ENCODE results near the gene GRID1. TPM values are rescaled to one million over a fixed set of nuclear protein-coding genes. Genes with fewer than 3 reads are reported as not detected.

The GRID1 gene
- total RNA-seq, 1 donor from 2014 or later = 0.75 TPM

DNA sequence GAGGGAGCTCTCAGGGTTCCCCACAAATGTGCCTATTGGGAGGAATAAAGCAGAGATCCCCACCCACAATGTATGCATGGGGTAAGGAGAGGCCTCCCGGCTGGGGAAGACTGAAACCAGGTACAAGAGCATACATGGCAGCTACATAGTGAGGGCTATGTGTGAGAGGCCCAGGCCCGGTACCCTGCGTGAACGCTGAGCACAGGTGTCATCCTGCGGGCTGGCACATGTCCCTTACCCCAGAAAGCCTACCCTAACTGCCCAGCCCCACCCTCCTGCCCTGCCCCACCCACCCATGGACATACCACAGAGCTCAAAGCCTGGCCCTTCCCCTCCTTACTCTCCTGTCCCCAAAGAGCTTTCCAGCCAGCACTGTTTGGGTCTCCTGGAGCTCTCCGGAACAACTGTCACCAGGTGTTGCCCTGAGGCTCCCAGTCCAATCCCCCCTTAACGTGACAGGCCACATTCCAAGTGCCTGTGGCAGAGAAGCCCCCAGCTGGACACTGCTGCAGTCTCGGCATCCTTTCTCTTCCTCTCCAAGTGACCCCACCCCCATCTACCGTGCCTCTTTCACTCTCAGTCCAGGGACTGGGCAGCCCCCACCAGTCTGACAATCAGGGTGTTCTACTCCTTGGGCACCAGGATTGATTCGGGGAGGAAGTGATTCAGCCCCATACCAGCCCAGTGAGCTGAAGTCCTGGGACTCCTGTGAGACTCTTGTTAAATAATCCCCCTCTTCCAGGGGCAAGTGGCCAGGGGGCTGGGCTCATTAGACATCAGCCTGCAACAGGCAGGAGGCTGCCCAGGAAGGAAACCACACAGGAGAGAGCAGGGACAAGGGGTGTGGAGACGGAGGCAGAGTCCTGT lies 19.6 kb downstream of the GRID1 start:
- H3K4me3 Mint-ChIP-seq (ENCODE audit: unreplicated experiment) = no peak overlapping the region
- no peaks in the 10 kb centered on the region for H3K9me3 ChIP-seq (ENCODE audit: insufficient read depth, low read depth, low read length)
- FAIRE-seq = no peak
- H3K27ac ChIP-seq (ENCODE audit: low read depth, low read length) = no peak overlapping the region
- H3K79me2 ChIP-seq (ENCODE audit: insufficient read depth, low read length) = no peaks in the 10 kb centered on the region
- H4K20me1 ChIP-seq (ENCODE audit: insufficient read depth, low read length) = no peaks in the 10 kb centered on the region
- H3K36me3 Mint-ChIP-seq (ENCODE audit: low read depth, unreplicated experiment) = no peaks in the 10 kb centered on the region
- no peak overlapping the region for H2AFZ ChIP-seq (ENCODE audit: low read depth, low read length)
- peaks cover 10% of the 10 kb centered on the region for H3K4me1 Mint-ChIP-seq (ENCODE audit: low read depth, unreplicated experiment)
- TF ChIP-seq, protein P1, sequence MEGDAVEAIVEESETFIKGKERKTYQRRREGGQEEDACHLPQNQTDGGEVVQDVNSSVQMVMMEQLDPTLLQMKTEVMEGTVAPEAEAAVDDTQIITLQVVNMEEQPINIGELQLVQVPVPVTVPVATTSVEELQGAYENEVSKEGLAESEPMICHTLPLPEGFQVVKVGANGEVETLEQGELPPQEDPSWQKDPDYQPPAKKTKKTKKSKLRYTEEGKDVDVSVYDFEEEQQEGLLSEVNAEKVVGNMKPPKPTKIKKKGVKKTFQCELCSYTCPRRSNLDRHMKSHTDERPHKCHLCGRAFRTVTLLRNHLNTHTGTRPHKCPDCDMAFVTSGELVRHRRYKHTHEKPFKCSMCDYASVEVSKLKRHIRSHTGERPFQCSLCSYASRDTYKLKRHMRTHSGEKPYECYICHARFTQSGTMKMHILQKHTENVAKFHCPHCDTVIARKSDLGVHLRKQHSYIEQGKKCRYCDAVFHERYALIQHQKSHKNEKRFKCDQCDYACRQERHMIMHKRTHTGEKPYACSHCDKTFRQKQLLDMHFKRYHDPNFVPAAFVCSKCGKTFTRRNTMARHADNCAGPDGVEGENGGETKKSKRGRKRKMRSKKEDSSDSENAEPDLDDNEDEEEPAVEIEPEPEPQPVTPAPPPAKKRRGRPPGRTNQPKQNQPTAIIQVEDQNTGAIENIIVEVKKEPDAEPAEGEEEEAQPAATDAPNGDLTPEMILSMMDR (IDR thresholded peaks at IDR 0.05; ENCODE audit: insufficient read depth, low read depth, low read length) = no peak
- TF ChIP-seq EZH2 (IDR thresholded peaks at IDR 0.05; ENCODE audit: insufficient read depth, low read length) = no peak
- peaks cover 4% of the 10 kb centered on the region for H3K9me3 Mint-ChIP-seq (ENCODE audit: unreplicated experiment)
- no peaks in the 10 kb centered on the region for H3K4me1 ChIP-seq (ENCODE audit: insufficient read depth, low read length)
- no peaks in the 10 kb centered on the region for H3K27me3 ChIP-seq (ENCODE audit: insufficient read depth, low read length)
- H3K27ac Mint-ChIP-seq (ENCODE audit: unreplicated experiment) = no peak overlapping the region
- H3K4me2 ChIP-seq (ENCODE audit: low read length) = no peak overlapping the region
- no peak overlapping the region for H3K4me3 ChIP-seq (ENCODE audit: insufficient read depth, low read depth, low read length)
- DNase-seq (ENCODE audit: low read depth) = no peak
- H3K9ac ChIP-seq (ENCODE audit: low read length) = no peak overlapping the region
- H3K27me3 Mint-ChIP-seq (ENCODE audit: low read depth, unreplicated experiment) = peaks cover 28% of the 10 kb centered on the region
- H3K36me3 ChIP-seq (ENCODE audit: insufficient read depth, low read length) = no peaks in the 10 kb centered on the region

DNA sequence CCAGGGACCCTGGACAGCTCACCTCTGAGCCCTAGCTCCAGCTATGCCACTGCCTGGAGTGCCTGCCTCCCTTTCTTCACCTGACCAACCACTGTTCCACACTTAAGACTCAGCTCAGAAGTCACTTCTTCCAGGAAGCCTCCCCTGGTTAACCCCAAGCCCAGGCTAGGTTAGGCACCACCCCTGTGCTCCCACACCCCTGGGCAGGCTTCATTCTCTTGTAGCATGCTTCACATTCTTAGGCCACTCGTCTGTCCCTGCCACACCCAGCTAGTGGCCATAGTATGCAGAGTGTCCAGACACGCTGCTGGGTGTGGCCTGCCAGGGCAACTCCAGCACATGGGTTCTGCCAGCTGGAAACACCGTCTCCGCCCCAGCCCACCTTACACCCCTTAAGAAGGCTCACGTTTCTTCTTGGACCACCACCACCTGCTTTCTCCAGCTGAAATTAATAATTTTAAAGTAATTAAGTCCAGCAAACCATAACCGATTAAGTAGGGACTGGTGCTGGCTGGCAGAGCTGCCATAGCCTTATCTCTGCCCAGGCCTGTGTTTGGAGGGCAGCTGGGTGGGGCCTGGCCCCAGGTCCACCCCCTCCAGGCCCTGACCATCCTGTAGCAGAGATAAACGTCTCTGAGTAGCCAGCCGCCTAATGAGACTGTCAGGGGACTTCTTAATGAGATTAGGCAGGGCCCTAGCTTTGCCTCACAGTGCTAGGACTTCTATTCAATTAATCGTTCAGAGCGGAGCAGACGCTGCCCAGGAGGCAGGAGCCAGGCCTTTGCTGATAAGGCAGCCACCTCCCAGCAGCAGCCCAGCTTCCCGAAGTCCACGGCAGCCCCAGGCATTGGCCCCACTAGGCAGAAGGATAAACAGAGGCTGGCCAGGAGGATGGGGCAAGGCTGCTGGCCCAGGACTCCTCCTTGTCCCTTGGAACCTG lies 20.5 kb downstream of the GRID1 start:
- Mint-ChIP-seq H3K36me3 (ENCODE audit: low read depth, unreplicated experiment) (no peaks in the 10 kb centered on the region), H3K27me3 (ENCODE audit: low read depth, unreplicated experiment) (peaks cover 29% of the 10 kb centered on the region), H3K9me3 (ENCODE audit: unreplicated experiment) (peaks cover 4% of the 10 kb centered on the region), H3K4me3 (ENCODE audit: unreplicated experiment) (no peak overlapping the region), H3K27ac (ENCODE audit: unreplicated experiment) (no peak overlapping the region), H3K4me1 (ENCODE audit: low read depth, unreplicated experiment) (peaks cover 10% of the 10 kb centered on the region)
- Histone ChIP-seq H3K9ac (ENCODE audit: low read length) (no peak overlapping the region), H2AFZ (ENCODE audit: low read depth, low read length) (no peak overlapping the region), H3K27me3 (ENCODE audit: insufficient read depth, low read length) (no peaks in the 10 kb centered on the region), H3K4me2 (ENCODE audit: low read length) (no peak overlapping the region), H4K20me1 (ENCODE audit: insufficient read depth, low read length) (no peaks in the 10 kb centered on the region), H3K4me1 (ENCODE audit: insufficient read depth, low read length) (no peaks in the 10 kb centered on the region), H3K9me3 (ENCODE audit: insufficient read depth, low read depth, low read length) (no peaks in the 10 kb centered on the region), H3K79me2 (ENCODE audit: insufficient read depth, low read length) (no peaks in the 10 kb centered on the region), H3K4me3 (ENCODE audit: insufficient read depth, low read depth, low read length) (no peak overlapping the region), H3K36me3 (ENCODE audit: insufficient read depth, low read length) (no peaks in the 10 kb centered on the region), H3K27ac (ENCODE audit: low read depth, low read length) (no peak overlapping the region)
- TF ChIP-seq EZH2 (IDR thresholded peaks at IDR 0.05; ENCODE audit: insufficient read depth, low read length) = no peak
- TF ChIP-seq, protein P1 (IDR thresholded peaks at IDR 0.05; ENCODE audit: insufficient read depth, low read depth, low read length) = no peak
- FAIRE-seq (no peak), DNase-seq (ENCODE audit: low read depth) (no peak)
